Measurements from ENCODE around the gene SYNDIG1L. TPM values are rescaled to one million over a fixed set of nuclear protein-coding genes. Genes with fewer than 3 reads are reported as not detected.

The SYNDIG1L gene
- total RNA-seq, 1 experiment from 2014 or later: 0.33 TPM

DNA sequence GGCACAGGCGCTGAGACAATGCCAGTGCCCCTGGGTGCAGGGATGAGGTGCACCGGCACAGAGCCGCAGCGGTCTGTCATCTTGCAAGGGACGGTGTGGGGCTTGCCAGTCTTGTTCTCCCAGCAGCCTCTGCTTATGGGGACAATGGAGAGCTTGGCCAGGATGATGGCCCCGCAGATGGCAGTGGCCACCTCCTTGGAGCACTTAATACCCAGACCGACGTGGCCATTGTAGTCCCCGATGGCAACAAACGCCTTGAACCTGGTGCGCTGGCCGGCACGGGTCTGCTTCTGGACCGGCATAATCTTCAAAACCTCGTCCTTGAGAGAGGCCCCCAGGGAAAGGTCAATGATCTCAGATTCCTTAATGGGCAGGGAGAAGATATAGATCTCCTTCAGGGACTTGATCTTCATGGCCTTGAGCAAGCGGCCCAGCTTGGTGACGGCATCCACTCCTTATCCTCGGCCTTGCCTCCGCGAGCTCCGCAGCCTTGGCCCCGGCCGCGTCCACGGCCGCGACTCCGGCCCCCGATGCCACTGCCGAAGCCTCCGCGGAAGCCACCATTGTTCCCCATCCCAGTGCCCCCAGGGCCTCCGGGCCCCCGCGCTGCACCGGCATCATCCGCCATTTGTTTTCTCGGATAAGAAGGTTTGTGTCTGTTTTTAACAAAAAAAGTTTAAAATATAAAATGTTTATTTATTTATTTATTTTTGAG, 47.9 kb downstream of the SYNDIG1L start:
- Histone ChIP-seq H3K79me1 (ENCODE audit: insufficient read depth, low read depth, low read length, poor library complexity, severe bottlenecking) (no peaks in the 10 kb centered on the region), H3K14ac (ENCODE audit: insufficient read depth, low read length) (no peak overlapping the region), H2AFZ (ENCODE audit: low read length) (no peak overlapping the region), H2BK20ac (ENCODE audit: low read depth, low read length, poor library complexity, severe bottlenecking) (no peak overlapping the region), H3K18ac (ENCODE audit: insufficient read length, low read depth, low read length) (no peak overlapping the region), H3K4me2 (ENCODE audit: insufficient read depth, insufficient read length, low read length) (no peak overlapping the region), H3K9me3 (ENCODE audit: control insufficient read depth, low read depth, low read length) (no peaks in the 10 kb centered on the region), H3K23ac (ENCODE audit: insufficient read length, low read depth, low read length) (no peak overlapping the region), H3K27ac (ENCODE audit: insufficient read length, low read depth, low read length) (no peak overlapping the region), H4K5ac (ENCODE audit: insufficient read length, low read depth, low read length) (no peak overlapping the region), H3K4me1 (ENCODE audit: insufficient read depth, low read length) (no peaks in the 10 kb centered on the region), H3T11ph (ENCODE audit: low read length) (no peak overlapping the region), H2BK12ac (ENCODE audit: insufficient read length, low read depth, low read length) (no peak overlapping the region), H3K4ac (ENCODE audit: low read depth, low read length) (no peak overlapping the region), H2BK5ac (ENCODE audit: insufficient read length, low read length) (no peak overlapping the region), H2AK5ac (ENCODE audit: insufficient read length, low read length) (no peak overlapping the region), H3K27me3 (ENCODE audit: insufficient read depth, low read length) (no peaks in the 10 kb centered on the region), H3K56ac (ENCODE audit: insufficient read length, low read depth, low read length) (no peak overlapping the region), H4K8ac (replicated peaks; ENCODE audit: insufficient read length, low read depth, low read length) (no peak overlapping the region), H2BK120ac (ENCODE audit: low read depth, low read length, poor library complexity, severe bottlenecking) (no peak overlapping the region), H3K23me2 (ENCODE audit: insufficient read length, low read depth, low read length, poor library complexity, severe bottlenecking) (no peaks in the 10 kb centered on the region), H3K9ac (ENCODE audit: extremely low read depth, insufficient read length, low read length) (no peak overlapping the region), H4K20me1 (ENCODE audit: control insufficient read depth, insufficient read depth, insufficient read length) (no peaks in the 10 kb centered on the region), H4K91ac (ENCODE audit: insufficient read length, low read depth, low read length) (no peak overlapping the region), H3K79me2 (ENCODE audit: insufficient read depth, low read length) (no peaks in the 10 kb centered on the region), H2BK15ac (ENCODE audit: low read depth, low read length) (no peak overlapping the region)
- Mint-ChIP-seq H3K9me3 (no peaks in the 10 kb centered on the region; a peak in 1 of 5 replicates), H3K27me3 (ENCODE audit: low read depth) (peaks cover 2% of the 10 kb centered on the region), H3K36me3 (ENCODE audit: insufficient read depth in 1 of 3, low read depth in 3 of 3) (no peaks in the 10 kb centered on the region), H3K4me3 (no peak overlapping the region), H3K27ac (no peak overlapping the region), H3K4me1 (peaks cover 3 to 7% of the 10 kb centered on the region in 2 experiments)
- TF ChIP-seq, protein P1, sequence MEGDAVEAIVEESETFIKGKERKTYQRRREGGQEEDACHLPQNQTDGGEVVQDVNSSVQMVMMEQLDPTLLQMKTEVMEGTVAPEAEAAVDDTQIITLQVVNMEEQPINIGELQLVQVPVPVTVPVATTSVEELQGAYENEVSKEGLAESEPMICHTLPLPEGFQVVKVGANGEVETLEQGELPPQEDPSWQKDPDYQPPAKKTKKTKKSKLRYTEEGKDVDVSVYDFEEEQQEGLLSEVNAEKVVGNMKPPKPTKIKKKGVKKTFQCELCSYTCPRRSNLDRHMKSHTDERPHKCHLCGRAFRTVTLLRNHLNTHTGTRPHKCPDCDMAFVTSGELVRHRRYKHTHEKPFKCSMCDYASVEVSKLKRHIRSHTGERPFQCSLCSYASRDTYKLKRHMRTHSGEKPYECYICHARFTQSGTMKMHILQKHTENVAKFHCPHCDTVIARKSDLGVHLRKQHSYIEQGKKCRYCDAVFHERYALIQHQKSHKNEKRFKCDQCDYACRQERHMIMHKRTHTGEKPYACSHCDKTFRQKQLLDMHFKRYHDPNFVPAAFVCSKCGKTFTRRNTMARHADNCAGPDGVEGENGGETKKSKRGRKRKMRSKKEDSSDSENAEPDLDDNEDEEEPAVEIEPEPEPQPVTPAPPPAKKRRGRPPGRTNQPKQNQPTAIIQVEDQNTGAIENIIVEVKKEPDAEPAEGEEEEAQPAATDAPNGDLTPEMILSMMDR (conservative IDR thresholded peaks at IDR 0.05): no peak
- WGBS (ENCODE audit: extremely low coverage, insufficient read length, low lambda C conversion rate): no CpG with 5 or more reads among the region's 38 CpGs
- DNase-seq: no peak
